MCF 10A (cell line): ENCODE data around the gene PRSS36. TPM values are rescaled to one million over a fixed set of nuclear protein-coding genes. Genes with fewer than 3 reads are reported as not detected.

Experiments
- BruUV-seq: library from RNA; stranded (reverse); fragments of 400-500 nt; replicated peaks from 2 replicates; lab custom pipeline; 2021; lab: Mats Ljungman, UMichigan
- CTCF ChIA-PET: fragments of 300-600 bp; sonication (Branson Sonifier 250); formaldehyde crosslinking; extraction: SDS; loops from one replicate; lab custom pipeline; 2021; ENCODE audit warnings: antibody characterized with exemption, inconsistent platforms; lab: Yijun Ruan, JAX
- POLR2A ChIA-PET: fragments of 300-600, 350-650 bp; sonication (Branson Sonifier 250); formaldehyde crosslinking; extraction: SDS; loops from one replicate; lab custom pipeline; 2020; ENCODE audit warnings: antibody characterized with exemption, inconsistent platforms; lab: Yijun Ruan, JAX
- DNase-seq: peaks from one replicate; pipeline ENCODE4 v3.0.0-alpha.2; 2018; ENCODE audit not compliant: unreplicated experiment
- H3K27ac Mint-ChIP-seq: one replicate; pipeline ENCODE4 v1.8.0; 2022; ENCODE audit warnings: mild to moderate bottlenecking, low read depth, mixed read lengths; ENCODE audit not compliant: unreplicated experiment
- H3K27me3 Mint-ChIP-seq: one replicate; pipeline ENCODE4 v1.8.0; 2022; ENCODE audit warnings: mixed read lengths; ENCODE audit not compliant: insufficient read depth, unreplicated experiment
- H3K36me3 Mint-ChIP-seq: one replicate; pipeline ENCODE4 v1.8.0; 2022; ENCODE audit warnings: mild to moderate bottlenecking, moderate library complexity, mixed read lengths; ENCODE audit not compliant: insufficient read depth, unreplicated experiment
- H3K4me1 Mint-ChIP-seq: one replicate; pipeline ENCODE4 v1.8.0; 2022; ENCODE audit warnings: mixed read lengths; ENCODE audit not compliant: insufficient read depth, unreplicated experiment
- H3K4me3 Mint-ChIP-seq: one replicate; pipeline ENCODE4 v1.8.0; 2022; ENCODE audit warnings: mild to moderate bottlenecking, moderate library complexity, mixed read lengths; ENCODE audit not compliant: unreplicated experiment
- H3K9me3 Mint-ChIP-seq: one replicate; pipeline ENCODE4 v1.8.0; 2022; ENCODE audit warnings: mixed read lengths; ENCODE audit not compliant: unreplicated experiment
- intact Hi-C: fragments of 100-400 bp; cut with micrococcal nuclease; formaldehyde crosslinking; loops from 2 replicates; pipeline ENCODE4 v1.14.1; 2022
- total RNA-seq: library from RNA; stranded (reverse); gene quantifications from 2 replicates; pipeline ENCODE4 v1.2.3, GENCODE V29; 2022
- TF ChIP-seq, protein P1 (sequence below): fragments of 200-600 bp; IDR thresholded peaks from one replicate; pipeline ENCODE4 v1.8.0; 2022; ENCODE audit warnings: antibody characterized with exemption, mild to moderate bottlenecking; ENCODE audit not compliant: unreplicated experiment

Gene PRSS36
- total RNA-seq, 1 experiment from 2014 or later: 1.0 TPM

GRCh38 chr16:31113121-31114120 is 36.4 kb downstream of the PRSS36 start:
- DNase-seq: no peak

DNA sequence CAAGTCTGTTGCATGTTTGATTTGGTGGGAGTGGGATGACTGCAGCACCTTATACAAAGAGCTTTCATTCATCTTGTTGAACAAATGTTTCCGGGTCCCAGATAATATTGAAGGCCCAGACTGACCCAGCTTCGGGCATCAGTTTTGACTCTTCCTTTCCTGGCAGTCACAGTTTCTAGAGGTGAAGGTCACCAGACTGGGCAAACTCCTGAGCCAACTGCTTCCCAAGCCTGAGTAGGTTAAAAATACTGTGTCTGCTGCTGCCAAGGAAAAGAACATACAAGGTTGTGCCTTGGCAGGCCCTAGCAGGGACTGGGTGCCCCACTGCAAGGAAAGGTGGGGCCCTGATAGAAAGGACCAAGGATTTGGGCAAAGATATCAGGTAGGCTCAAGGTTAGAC is 37.2 kb downstream of the PRSS36 start:
- ChIA-PET CTCF (interaction anchor here (0.5 to 1.4 kb wide), 2 partner anchors 13 to 30 kb away, joined by 3 read pairs; no protein-coding TSS in a partner anchor), POLR2A (interaction anchor here (1.0 to 1.2 kb wide), 3 partner anchors 29 to 40 kb away, joined by 3 to 4 read pairs (median 3); partner anchors contain the start of genes ZNF646 and ZNF668)
- BruUV-seq: no TSS peak
- Mint-ChIP-seq H3K27ac (no peak overlapping the region), H3K4me1 (peaks cover 23% of the 10 kb centered on the region), H3K36me3 (peaks cover 46% of the 10 kb centered on the region), H3K27me3 (no peaks in the 10 kb centered on the region), H3K9me3 (no peaks in the 10 kb centered on the region), H3K4me3 (no peak overlapping the region)
- DNase-seq: no peak
- intact Hi-C loops: no loop called here
- TF ChIP-seq, protein P1, sequence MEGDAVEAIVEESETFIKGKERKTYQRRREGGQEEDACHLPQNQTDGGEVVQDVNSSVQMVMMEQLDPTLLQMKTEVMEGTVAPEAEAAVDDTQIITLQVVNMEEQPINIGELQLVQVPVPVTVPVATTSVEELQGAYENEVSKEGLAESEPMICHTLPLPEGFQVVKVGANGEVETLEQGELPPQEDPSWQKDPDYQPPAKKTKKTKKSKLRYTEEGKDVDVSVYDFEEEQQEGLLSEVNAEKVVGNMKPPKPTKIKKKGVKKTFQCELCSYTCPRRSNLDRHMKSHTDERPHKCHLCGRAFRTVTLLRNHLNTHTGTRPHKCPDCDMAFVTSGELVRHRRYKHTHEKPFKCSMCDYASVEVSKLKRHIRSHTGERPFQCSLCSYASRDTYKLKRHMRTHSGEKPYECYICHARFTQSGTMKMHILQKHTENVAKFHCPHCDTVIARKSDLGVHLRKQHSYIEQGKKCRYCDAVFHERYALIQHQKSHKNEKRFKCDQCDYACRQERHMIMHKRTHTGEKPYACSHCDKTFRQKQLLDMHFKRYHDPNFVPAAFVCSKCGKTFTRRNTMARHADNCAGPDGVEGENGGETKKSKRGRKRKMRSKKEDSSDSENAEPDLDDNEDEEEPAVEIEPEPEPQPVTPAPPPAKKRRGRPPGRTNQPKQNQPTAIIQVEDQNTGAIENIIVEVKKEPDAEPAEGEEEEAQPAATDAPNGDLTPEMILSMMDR: no peak

More at GRCh38 chr16:31113121-31114120, 36.4 kb downstream of the PRSS36 start:
- no peaks in the 10 kb centered on the region for H3K27me3 Mint-ChIP-seq
- H3K27ac Mint-ChIP-seq: peak overlapping the region; percentile 42
- POLR2A ChIA-PET: interaction anchor here (0.7 to 1.2 kb wide), 5 partner anchors 23 to 41 kb away, joined by 3 to 4 read pairs (median 3); partner anchors contain the start of genes ZNF646 and ZNF668
- no TSS peak for BruUV-seq
- H3K9me3 Mint-ChIP-seq: no peaks in the 10 kb centered on the region
- intact Hi-C loops: no loop called here
- H3K4me1 Mint-ChIP-seq: peaks cover 23% of the 10 kb centered on the region
- H3K36me3 Mint-ChIP-seq: peaks cover 47% of the 10 kb centered on the region
- TF ChIP-seq, protein P1: no peak
- CTCF ChIA-PET: interaction anchor here (0.5 to 1.4 kb wide), 5 partner anchors 12 to 277 kb away, joined by 3 to 4 read pairs (median 4); partner anchors contain the start of gene PRSS36
- H3K4me3 Mint-ChIP-seq: no peak overlapping the region

- peaks cover 25% of the 10 kb centered on the region for H3K4me1 Mint-ChIP-seq
- CTCF ChIA-PET: interaction anchor here (0.5 to 1.0 kb wide), 4 partner anchors 15 to 362 kb away, joined by 3 to 4 read pairs (median 4); partner anchors contain the start of gene HSD3B7
- intact Hi-C loops: no loop called here
- H3K4me3 Mint-ChIP-seq: no peak overlapping the region
- peaks cover 41% of the 10 kb centered on the region for H3K36me3 Mint-ChIP-seq
- H3K27me3 Mint-ChIP-seq: no peaks in the 10 kb centered on the region
- POLR2A ChIA-PET: interaction anchor here (0.6 to 1.0 kb wide), 2 partner anchors 39 to 344 kb away, joined by 3 to 4 read pairs; no protein-coding TSS in a partner anchor
- BruUV-seq: TSS peak; percentile 30
- no peaks in the 10 kb centered on the region for H3K9me3 Mint-ChIP-seq
- DNase-seq: no peak
- no peak overlapping the region for H3K27ac Mint-ChIP-seq
- TF ChIP-seq, protein P1: no peak
These were observed 37.9 kb downstream of the PRSS36 start for GRCh38 chr16:31111881-31112466.
